GM10248 (cell line): ENCODE data around the gene SIM1.

Source experiments
- CTCF ChIA-PET: fragments of 300-600 bp; sonication (Branson Sonifier 250); formaldehyde crosslinking; extraction: SDS; loops from one replicate; lab custom pipeline; 2021; ENCODE audit warnings: antibody characterized with exemption; lab: Yijun Ruan, JAX
- POLR2A ChIA-PET: fragments of 350-650 bp; sonication (Branson Sonifier 250); formaldehyde crosslinking; extraction: SDS; loops from one replicate; lab custom pipeline; 2020; ENCODE audit warnings: antibody characterized with exemption; lab: Yijun Ruan, JAX
- DNase-seq: peaks from one replicate; pipeline ENCODE4 v3.0.0; 2012; ENCODE audit errors: extremely low spot score
- TF ChIP-seq, protein P1 (sequence below): IDR thresholded peaks from 2 replicates; pipeline ENCODE4 v1.5.1; 2012; ENCODE audit warnings: mild to moderate bottlenecking, low read depth; ENCODE audit errors: extremely low read depth, missing control alignments, control extremely low read depth

Gene SIM1

DNA sequence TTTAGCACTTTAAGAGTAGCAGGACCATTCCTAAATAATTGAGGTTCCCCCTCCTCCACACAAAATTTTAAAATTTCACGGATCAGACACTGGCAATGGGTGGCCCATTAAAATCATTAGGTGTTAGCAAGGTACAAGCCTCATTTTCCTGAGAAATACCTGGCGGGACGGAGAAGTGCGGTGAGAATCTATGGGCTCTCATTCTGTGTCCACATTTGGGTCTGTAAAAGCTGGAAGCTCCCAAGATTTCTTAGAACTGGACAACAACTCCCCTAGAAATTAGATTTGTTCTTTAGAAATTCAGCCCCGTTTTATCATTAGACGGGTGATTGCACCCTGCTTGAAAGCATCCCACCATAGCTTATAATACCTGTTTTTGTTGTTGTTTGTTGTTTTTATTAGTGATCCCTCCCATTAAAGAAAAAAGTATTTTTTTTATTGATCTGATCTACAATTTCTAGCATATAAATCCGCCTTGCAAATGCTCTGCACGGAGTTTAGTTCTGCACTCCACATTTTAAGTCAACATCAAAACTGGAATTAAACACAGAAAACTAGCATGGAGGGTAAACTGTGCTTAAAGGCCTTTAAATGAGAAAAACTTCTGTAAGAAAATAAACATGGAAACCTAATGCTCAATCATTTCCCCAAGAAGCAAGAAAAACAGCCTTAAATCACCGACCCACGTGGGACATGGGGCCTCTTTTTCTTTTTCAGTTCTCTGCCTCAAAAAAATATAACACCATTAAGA, 5.7 kb downstream of the SIM1 start:
- TF ChIP-seq, protein P1, sequence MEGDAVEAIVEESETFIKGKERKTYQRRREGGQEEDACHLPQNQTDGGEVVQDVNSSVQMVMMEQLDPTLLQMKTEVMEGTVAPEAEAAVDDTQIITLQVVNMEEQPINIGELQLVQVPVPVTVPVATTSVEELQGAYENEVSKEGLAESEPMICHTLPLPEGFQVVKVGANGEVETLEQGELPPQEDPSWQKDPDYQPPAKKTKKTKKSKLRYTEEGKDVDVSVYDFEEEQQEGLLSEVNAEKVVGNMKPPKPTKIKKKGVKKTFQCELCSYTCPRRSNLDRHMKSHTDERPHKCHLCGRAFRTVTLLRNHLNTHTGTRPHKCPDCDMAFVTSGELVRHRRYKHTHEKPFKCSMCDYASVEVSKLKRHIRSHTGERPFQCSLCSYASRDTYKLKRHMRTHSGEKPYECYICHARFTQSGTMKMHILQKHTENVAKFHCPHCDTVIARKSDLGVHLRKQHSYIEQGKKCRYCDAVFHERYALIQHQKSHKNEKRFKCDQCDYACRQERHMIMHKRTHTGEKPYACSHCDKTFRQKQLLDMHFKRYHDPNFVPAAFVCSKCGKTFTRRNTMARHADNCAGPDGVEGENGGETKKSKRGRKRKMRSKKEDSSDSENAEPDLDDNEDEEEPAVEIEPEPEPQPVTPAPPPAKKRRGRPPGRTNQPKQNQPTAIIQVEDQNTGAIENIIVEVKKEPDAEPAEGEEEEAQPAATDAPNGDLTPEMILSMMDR = no peak
- no peak for DNase-seq
- ChIA-PET CTCF (interaction anchor here (1.1 to 1.9 kb wide), 2 partner anchors 8 to 13 kb away, joined by 5 read pairs; no protein-coding TSS in a partner anchor), POLR2A (no interaction called here)

DNA sequence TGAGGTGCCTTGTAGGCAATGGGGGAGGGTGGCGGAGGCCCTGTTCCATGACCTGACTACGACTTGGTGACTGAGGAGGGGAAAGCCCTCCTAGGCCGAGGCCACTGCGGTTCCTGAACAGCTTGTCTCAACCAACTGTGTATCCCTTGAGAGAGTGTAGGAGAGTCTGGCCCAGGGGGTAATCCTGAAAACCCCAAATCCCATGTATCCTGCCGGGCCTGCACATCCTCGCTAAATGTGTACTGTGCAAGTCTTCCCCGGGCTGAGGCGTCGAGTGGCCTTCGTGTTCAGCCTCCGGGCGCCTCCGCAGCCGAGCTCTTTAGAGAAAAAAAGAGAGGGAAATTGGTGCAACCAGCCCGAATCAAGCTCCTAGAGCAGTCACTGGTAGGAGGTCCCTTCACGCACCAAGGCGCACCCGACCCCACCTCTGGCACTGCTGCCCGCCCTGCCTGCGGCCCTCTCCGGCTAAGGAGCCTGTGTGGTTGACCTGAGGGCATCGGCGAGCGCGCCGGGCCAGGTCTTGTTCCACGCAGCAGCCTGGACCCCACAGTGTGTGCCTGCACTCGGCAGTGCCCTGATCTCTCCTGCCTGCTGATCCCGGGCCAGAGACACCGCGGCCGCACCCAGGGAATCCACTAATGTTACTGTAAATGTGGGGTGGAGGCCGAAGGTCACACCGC, 7.3 kb downstream of the SIM1 start:
- POLR2A ChIA-PET = no interaction called here
- CTCF ChIA-PET = interaction anchor here (0.7 to 1.2 kb wide), 3 partner anchors 9 to 17 kb away, joined by 3 to 4 read pairs (median 3); no protein-coding TSS in a partner anchor
- TF ChIP-seq, protein P1 = no peak
- DNase-seq = no peak

- DNase-seq = no peak
- TF ChIP-seq, protein P1 = no peak
These were observed 7.8 kb downstream of the SIM1 start for GRCh38 chr6:100456908-100457235.

DNA sequence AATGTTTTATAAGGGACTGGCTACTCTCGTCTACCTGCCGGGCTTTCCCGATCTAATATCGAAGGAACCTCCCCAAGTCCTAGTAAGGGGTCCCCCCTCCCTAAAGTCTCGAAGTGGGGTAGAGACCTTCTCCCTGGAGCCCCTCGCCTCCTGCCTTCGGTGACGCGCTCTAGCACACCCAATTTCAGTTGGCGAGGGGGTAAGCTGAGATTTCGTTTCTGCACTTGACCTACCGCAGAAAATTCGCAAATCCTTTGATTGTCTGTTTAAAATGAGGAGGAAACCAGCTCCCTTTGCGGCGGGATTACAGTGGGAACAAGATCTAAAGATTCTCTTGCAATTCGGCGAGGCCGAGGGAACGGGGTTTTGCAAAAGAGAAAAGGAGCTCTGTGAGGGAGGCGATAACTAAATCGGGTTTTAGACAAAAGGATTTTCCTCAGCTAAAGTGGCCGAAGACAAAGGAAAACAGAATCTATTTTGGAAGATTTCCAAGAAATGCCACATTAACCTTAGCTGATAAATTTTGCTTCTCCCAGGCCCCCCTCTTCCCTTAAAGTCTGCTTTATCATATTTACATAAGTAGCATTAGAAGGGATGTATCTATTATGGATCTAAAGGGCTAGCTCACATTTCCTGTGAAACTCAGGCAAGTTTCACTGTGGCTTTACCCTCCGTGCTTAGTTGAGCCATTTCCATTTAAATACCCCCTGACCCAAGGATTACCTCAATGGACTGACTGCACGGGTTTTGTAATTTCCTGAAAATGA, 8.4 kb downstream of the SIM1 start:
- no peak for DNase-seq
- POLR2A ChIA-PET = no interaction called here
- CTCF ChIA-PET = interaction anchor here (0.9 to 1.4 kb wide), 2 partner anchors 15 to 19 kb away, joined by 3 read pairs; no protein-coding TSS in a partner anchor
- TF ChIP-seq, protein P1 = no peak

More at GRCh38 chr6:100456908-100457235, 7.8 kb downstream of the SIM1 start:
- POLR2A ChIA-PET = no interaction called here
- CTCF ChIA-PET = interaction anchor here (0.7 to 1.2 kb wide), 3 partner anchors 9 to 17 kb away, joined by 3 to 4 read pairs (median 3); no protein-coding TSS in a partner anchor

DNA sequence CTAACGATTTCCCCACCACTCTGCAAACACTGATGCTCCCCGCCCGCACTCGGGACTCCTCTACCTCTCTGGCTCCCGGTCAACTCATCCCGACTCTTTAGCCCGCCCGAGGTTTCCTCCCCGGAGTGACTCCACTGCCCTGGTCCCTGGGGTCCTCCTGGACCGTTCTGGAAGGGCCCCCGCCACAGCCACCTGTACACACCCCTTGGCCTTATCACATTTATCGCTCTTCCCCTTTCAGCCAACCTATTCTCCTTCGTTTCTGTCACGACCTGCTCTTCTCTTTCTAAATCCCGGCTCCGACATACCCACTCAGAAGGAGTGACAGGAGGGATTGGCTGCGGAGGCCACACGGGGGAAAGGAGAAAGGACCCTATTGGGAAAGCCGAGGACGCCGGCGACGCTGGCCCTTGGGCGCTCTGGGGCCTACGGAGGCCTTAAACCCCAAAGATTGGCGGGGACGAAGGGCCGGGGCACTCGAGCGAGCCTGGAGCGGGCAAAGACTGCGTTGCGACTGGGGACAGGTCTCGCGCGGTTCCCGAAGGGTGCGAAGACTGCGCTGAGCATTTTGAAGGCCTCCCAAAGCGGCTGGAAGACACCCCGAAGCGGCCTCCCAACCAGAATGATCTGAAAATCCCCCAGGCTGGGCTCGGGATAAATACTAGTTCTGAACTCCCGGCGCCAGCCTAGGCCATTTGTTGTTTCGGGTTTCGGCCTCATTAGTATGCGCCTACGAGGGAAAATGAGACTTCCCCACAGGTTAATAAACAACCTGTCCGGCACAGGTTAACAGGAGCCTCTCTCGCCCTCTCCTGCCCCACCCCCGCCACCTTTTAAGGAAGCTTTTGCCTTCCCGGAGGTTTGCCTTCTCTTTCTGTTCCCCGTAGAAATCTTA, 9.2 kb downstream of the SIM1 start:
- DNase-seq = no peak
- ChIA-PET CTCF (interaction anchor here (1.4 to 1.5 kb wide), 2 partner anchors 10 to 20 kb away, joined by 3 read pairs; no protein-coding TSS in a partner anchor), POLR2A (no interaction called here)
- TF ChIP-seq, protein P1 = no peak
